Hematopoietic multipotent progenitor cell (in vitro differentiated cells): ENCODE measurements around the gene VTI1A. TPM values are rescaled to one million over a fixed set of nuclear protein-coding genes. Genes with fewer than 3 reads are reported as not detected.

Experiments used
- DNase-seq, 3 donors: peaks; one replicate each; pipeline ENCODE4 v3.0.0-alpha.2; 2011 to 2015; ENCODE audit warnings: low read depth in 2 of 3, low spot score in 2 of 3
- total RNA-seq: library from RNA; depleted of rRNA; stranded (reverse); fragments of >200 nt; gene quantifications from one replicate; pipeline ENCODE4 v1.2.3, GENCODE V29; 2012

VTI1A gene
- total RNA-seq, 1 donor, result 20.7 TPM

- no peak for DNase-seq
These were observed 327.2 kb downstream of the VTI1A start for GRCh38 chr10:112774210-112774609.

- DNase-seq, result no peak
These were observed 327.8 kb downstream of the VTI1A start for GRCh38 chr10:112774798-112775197.

GRCh38 chr10:112775381-112775780, 328.4 kb downstream of the VTI1A start:
- no peak for DNase-seq

GRCh38 chr10:112775892-112776674, 329.1 kb downstream of the VTI1A start:
- no peak for DNase-seq

GRCh38 chr10:112778579-112778978, 331.6 kb downstream of the VTI1A start:
- DNase-seq, result no peak

- no peak for DNase-seq
These were observed 332.2 kb downstream of the VTI1A start for GRCh38 chr10:112779025-112779770.

- no peak for DNase-seq
These were observed 335.3 kb downstream of the VTI1A start for GRCh38 chr10:112782200-112782907.

GRCh38 chr10:112783351-112784021, 336.5 kb downstream of the VTI1A start:
- DNase-seq, result no peak

GRCh38 chr10:112784022-112784461, 337.0 kb downstream of the VTI1A start:
- DNase-seq, result no peak

GRCh38 chr10:112785089-112785488, 338.1 kb downstream of the VTI1A start:
- no peak for DNase-seq

- peak in 1 of 3 donors; percentile 24 for DNase-seq
These were observed 342.2 kb downstream of the VTI1A start for GRCh38 chr10:112789248-112789647.

GRCh38 chr10:112790030-112790429, 343.0 kb downstream of the VTI1A start:
- no peak for DNase-seq

- no peak for DNase-seq
These were observed 343.9 kb downstream of the VTI1A start for GRCh38 chr10:112790921-112791320.

- no peak for DNase-seq
These were observed 344.4 kb downstream of the VTI1A start for GRCh38 chr10:112791447-112791846.

GRCh38 chr10:112792487-112793201, 345.6 kb downstream of the VTI1A start:
- no peak for DNase-seq

- no peak for DNase-seq
These were observed 346.3 kb downstream of the VTI1A start for GRCh38 chr10:112793202-112793921.

- no peak for DNase-seq
These were observed 347.2 kb downstream of the VTI1A start for GRCh38 chr10:112794201-112794600.

GRCh38 chr10:112795067-112795466, 348.1 kb downstream of the VTI1A start:
- no peak for DNase-seq

GRCh38 chr10:112797197-112797596, 350.2 kb downstream of the VTI1A start:
- DNase-seq, result no peak
